Thoracic aorta (tissue), 2 donors: ENCODE results near the gene NTRK3. TPM values are rescaled to one million over a fixed set of nuclear protein-coding genes. Genes with fewer than 3 reads are reported as not detected.
A peak's percentile ranks its signal among the peaks of the same experiment; 100 is the strongest.

ENCODE experiments used
- ATAC-seq: fragments of 150-250 bp; one replicate; pipeline ENCODE4 v1.8.0; 2017; ENCODE audit warnings: low read depth; ENCODE audit not compliant: insufficient number of reproducible peaks, low FRiP score
- DNase-seq: peaks from one replicate; pipeline ENCODE4 v3.0.0-alpha.2; 2020; ENCODE audit warnings: low spot score
- H3K27ac ChIP-seq, 2 donors: fragments of 200-600 bp; sonication (generic); 1 replicate in 1 of 2; 2 replicates in 1 of 2; pipeline ENCODE4 v1.5.1; 2016; ENCODE audit warnings: mild to moderate bottlenecking in 2 of 2, moderate library complexity in 2 of 2
- H3K27me3 ChIP-seq: fragments of 200-600 bp; sonication (generic); replicated peaks from 2 replicates; pipeline ENCODE4 v1.6.0; 2016; ENCODE audit warnings: mild to moderate bottlenecking; ENCODE audit not compliant: insufficient read depth
- H3K36me3 ChIP-seq: fragments of 200-600 bp; sonication (generic); one replicate; pipeline ENCODE4 v1.5.1; 2016
- H3K4me1 ChIP-seq, 2 donors: fragments of 200-600 bp; sonication (generic); 1 replicate in 1 of 2; 2 replicates in 1 of 2; pipeline versions ENCODE4 v1.5.1 to v1.6.0; 2016; ENCODE audit warnings: low read depth in 2 of 2, mild to moderate bottlenecking in 1 of 2; ENCODE audit not compliant: control insufficient read depth in 1 of 2
- H3K4me3 ChIP-seq: fragments of 200-600 bp; sonication (generic); 2 replicates; pipeline ENCODE4 v1.5.1; 2016; ENCODE audit warnings: mild to moderate bottlenecking
- H3K9me3 ChIP-seq: fragments of 200-600 bp; sonication (generic); 2 replicates; pipeline ENCODE4 v1.5.1; 2016
- total RNA-seq, 2 donors: library from RNA; depleted of rRNA; stranded (reverse); fragments of >200 nt; gene quantifications; one replicate each; pipeline versions ENCODE4 v1.1.0 to v1.2.3, GENCODE V29; 2016
- TF ChIP-seq, protein P1 (sequence below): fragments of 200-600 bp; sonication (generic); IDR thresholded peaks from one replicate; pipeline ENCODE4 v1.5.1; 2019; ENCODE audit warnings: antibody characterized with exemption

Gene NTRK3
- total RNA-seq, 2 donors from 2014 or later = 84.9 to 87.3 TPM

DNA sequence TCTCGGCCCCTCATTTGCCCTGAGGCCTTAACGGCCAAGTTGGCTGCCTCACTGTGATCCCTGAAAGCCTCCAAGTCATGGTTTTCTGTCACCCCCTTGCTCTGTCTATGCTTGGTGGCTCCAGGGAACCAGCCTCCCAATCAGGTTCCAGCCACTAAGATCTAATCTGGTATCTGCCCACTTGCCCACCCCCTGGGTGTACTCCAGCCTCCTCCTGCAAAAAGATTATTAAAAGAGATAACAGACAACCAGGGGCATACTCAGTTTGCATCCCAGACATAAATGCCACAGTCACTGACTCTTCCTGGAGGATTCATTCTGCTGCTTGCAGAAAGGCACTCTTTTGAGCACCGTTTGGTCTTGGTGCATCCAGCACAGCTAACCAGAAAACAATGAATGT lies 103.9 kb downstream of the NTRK3 start:
- ATAC-seq (no peak), DNase-seq (no peak)
- no peak overlapping the region for H3K4me3 ChIP-seq
- peaks cover under 1% of the 10 kb centered on the region for H3K36me3 ChIP-seq
- no peak overlapping the region for H3K27ac ChIP-seq
- TF ChIP-seq, protein P1, sequence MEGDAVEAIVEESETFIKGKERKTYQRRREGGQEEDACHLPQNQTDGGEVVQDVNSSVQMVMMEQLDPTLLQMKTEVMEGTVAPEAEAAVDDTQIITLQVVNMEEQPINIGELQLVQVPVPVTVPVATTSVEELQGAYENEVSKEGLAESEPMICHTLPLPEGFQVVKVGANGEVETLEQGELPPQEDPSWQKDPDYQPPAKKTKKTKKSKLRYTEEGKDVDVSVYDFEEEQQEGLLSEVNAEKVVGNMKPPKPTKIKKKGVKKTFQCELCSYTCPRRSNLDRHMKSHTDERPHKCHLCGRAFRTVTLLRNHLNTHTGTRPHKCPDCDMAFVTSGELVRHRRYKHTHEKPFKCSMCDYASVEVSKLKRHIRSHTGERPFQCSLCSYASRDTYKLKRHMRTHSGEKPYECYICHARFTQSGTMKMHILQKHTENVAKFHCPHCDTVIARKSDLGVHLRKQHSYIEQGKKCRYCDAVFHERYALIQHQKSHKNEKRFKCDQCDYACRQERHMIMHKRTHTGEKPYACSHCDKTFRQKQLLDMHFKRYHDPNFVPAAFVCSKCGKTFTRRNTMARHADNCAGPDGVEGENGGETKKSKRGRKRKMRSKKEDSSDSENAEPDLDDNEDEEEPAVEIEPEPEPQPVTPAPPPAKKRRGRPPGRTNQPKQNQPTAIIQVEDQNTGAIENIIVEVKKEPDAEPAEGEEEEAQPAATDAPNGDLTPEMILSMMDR = no peak
- peaks cover 0 to 12% of the 10 kb centered on the region in 2 donors for H3K4me1 ChIP-seq
- no peaks in the 10 kb centered on the region for H3K27me3 ChIP-seq
- no peaks in the 10 kb centered on the region for H3K9me3 ChIP-seq

DNA sequence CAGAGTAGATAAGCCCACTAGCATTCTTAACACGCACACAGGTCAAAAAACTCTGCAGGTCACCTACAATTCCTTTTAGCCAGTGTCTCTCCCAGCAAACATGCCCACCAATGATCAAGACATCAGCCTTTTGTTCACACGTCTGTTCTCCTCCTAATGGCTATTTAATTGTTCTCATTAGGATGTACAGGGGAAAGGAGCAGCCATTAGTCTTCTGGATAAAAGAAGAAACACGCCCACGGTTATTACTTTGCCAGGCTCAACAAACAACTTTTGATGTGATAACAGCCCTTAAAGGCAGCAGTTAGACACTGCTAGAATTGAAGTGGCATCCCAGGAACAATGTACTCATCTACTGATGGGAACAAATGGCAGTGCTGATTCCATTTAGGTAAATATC lies 108.8 kb downstream of the NTRK3 start:
- TF ChIP-seq, protein P1 = no peak

DNA sequence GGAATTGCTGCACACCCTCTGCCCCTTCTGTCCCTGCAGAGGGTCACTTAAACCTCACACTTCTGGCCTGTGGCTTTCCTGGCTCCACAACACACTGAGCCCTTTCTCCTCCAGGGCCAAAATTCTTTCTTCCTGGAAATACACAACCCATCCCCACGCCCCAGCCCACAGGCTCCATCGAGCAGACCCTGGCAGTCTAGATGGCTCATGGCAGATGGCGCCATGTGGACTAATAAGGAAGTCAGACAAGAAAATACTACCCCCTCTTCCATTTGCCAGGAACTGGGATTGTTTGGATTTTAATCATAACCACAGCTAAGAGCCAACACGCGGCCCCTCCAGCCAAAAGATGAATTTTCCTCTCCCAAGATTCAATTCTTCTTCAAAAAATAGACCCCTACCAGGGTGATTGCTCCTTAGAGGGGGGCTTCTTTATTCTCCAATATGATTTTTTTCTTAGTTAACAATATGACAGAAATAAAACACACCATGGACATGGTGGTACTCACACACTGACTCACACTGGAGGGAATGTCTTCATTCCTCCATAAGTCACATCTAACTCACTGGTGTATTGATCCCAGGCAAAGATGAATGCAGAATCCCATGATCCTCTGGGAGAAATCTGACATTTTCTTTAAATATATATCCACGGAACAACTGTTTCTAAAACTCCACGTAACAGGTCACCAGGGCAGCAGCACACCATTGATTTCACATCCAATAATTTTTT lies 111.5 kb downstream of the NTRK3 start:
- Histone ChIP-seq H3K27ac (peak overlapping the region in 1 of 2 donors; percentile 30), H3K36me3 (peaks cover 21% of the 10 kb centered on the region), H3K4me3 (no peak overlapping the region), H3K27me3 (no peaks in the 10 kb centered on the region), H3K9me3 (no peaks in the 10 kb centered on the region), H3K4me1 (peaks cover 0 to 3% of the 10 kb centered on the region in 2 donors)
- no peak for ATAC-seq
- TF ChIP-seq, protein P1 = no peak
- DNase-seq = no peak

More for the DNA sequence above, 108.8 kb downstream of the NTRK3 start:
- H3K27ac ChIP-seq = no peak overlapping the region
- no peaks in the 10 kb centered on the region for H3K27me3 ChIP-seq
- H3K4me1 ChIP-seq = peaks cover 0 to 12% of the 10 kb centered on the region in 2 donors
- ATAC-seq (no peak), DNase-seq (no peak)
- no peak overlapping the region for H3K4me3 ChIP-seq
- peaks cover 18% of the 10 kb centered on the region for H3K36me3 ChIP-seq
- no peaks in the 10 kb centered on the region for H3K9me3 ChIP-seq

DNA sequence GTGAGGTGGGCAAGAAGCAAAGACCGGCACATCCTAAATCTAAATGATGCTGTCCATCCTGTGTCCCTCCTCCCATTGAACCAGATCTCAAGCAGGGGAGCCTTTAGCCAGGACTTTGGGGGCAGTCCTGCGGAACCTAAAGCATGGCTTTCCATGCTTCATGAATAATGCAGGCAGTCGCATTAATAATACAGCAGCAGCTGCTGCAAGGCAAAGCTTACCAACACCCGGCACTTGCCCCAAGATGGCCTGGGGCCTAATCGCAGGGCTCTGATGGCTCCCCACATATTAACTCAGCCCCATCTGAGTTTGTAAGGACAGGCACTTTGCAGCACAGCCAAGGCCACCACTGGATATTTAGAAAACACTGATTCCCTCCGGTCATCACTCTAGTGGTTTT lies 114.4 kb downstream of the NTRK3 start:
- no peak for DNase-seq
- H3K4me1 ChIP-seq = no peaks in the 10 kb centered on the region
- H3K27ac ChIP-seq = no peak overlapping the region
- TF ChIP-seq, protein P1 = no peak
- H3K4me3 ChIP-seq = no peak overlapping the region
- H3K27me3 ChIP-seq = no peaks in the 10 kb centered on the region
- peaks cover 20% of the 10 kb centered on the region for H3K36me3 ChIP-seq
- H3K9me3 ChIP-seq = no peaks in the 10 kb centered on the region
- ATAC-seq = no peak

DNA sequence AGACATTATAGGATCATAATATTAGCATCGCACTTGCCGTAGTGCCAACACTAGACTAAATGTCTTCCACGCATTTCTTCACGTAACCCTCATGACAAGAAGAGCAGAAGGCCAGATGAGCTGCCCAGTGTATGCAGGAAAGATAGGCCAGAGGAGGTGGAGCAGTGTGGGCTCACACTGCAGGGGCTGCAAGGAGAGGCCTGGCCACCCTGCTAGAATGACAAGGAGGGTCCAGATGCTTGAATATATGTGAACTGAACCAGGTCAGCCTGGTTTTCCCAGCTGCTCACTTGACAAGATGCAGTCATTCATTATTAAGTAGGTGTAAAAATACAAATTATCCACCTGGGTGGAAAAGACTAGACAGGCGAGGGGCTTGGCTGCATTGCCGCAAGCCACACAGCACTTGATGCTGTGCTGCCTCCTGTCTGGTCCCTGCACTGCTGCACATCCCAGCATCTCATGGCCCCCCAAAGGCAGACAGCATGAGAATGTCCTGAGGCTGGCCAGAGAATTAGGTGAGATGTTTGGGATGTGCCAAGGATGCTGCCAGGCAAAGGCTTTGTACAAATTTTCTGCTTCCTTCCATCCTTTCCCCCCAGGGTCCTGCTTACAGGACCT lies 115.2 kb downstream of the NTRK3 start:
- Histone ChIP-seq H3K4me3 (no peak overlapping the region), H3K27ac (no peak overlapping the region), H3K9me3 (no peaks in the 10 kb centered on the region), H3K27me3 (no peaks in the 10 kb centered on the region), H3K4me1 (no peaks in the 10 kb centered on the region), H3K36me3 (peaks cover 23% of the 10 kb centered on the region)
- TF ChIP-seq, protein P1 = no peak
- no peak for ATAC-seq
- no peak for DNase-seq
